ENCODE measurements around the gene MYT1. TPM values are rescaled to one million over a fixed set of nuclear protein-coding genes. Genes with fewer than 3 reads are reported as not detected.

The MYT1 gene
- total and polyA plus RNA-seq, 9 of the 15 experiments (the other 6 are each of a cell fraction or from before 2014, with no cell fraction given) = 0.02 to 0.12 (median 0.06) TPM; not detected in 4

- peaks cover 0 to 16% of the 10 kb centered on the region in 2 experiments; a peak in 2 of 5 replicates for H3K4me1 ChIP-seq (replicated peaks in 1 of 2; ENCODE audit: control insufficient read depth in 2 of 2, insufficient read depth in 2 of 2, low read length in 2 of 2)
- H3K9me1 ChIP-seq (ENCODE audit: control insufficient read depth, insufficient read depth, low read length) = no peaks in the 10 kb centered on the region
- ATAC-seq (no peak; the same call in 2 of the 3 replicates), FAIRE-seq (no peak), DNase-seq (ENCODE audit: extremely low read depth in 1 of 4, low spot score in 3 of 4) (no peak)
- in situ Hi-C loops (cut with MboI) = no loop called here
- no peak overlapping the region for H3K4me3 ChIP-seq
- H2AFZ ChIP-seq (ENCODE audit: low read depth, low read length) = no peak overlapping the region
- H3K36me3 ChIP-seq (ENCODE audit: control insufficient read depth, insufficient read depth, low read length) = no peaks in the 10 kb centered on the region
- intact Hi-C loops (cut with micrococcal nuclease) = no loop called here
- H3K27ac ChIP-seq (ENCODE audit: extremely low read depth, low read depth, low read length) = no peak overlapping the region
- ChIA-PET CTCF (ENCODE audit: low intra/inter-chr PET ratio) (no interaction called here), POLR2A (interaction anchor here (0.6 to 1.1 kb wide), 2 partner anchors 9 to 894 kb away, joined by 3 read pairs; no protein-coding TSS in a partner anchor)
- WGBS (ENCODE audit: insufficient coverage, low coverage, missing lambda C conversion rate) = under 1% methylated on average over 17 of the region's 17 CpGs
- H3K27me3 ChIP-seq (ENCODE audit: control insufficient read depth in 2 of 2, insufficient read depth in 2 of 2, low read length in 2 of 2) = peaks cover 66 to 95% of the 10 kb centered on the region in 2 experiments
- TF ChIP-seq SAFB (IDR thresholded peaks at IDR 0.05; ENCODE audit: borderline replicate concordance, low read depth, low read length) = no peak
- no peak for TF ChIP-seq STAG1 (CRISPR knock-in tag; IDR thresholded peaks at IDR 0.05; ENCODE audit: borderline replicate concordance)
- no peak for TF ChIP-seq NEUROD1 (IDR thresholded peaks at IDR 0.05; ENCODE audit: borderline replicate concordance, low read depth, low read length, partially characterized antibody)
- no peak for TF ChIP-seq E2F3 (CRISPR knock-in tag; IDR thresholded peaks at IDR 0.05)
- peak overlapping the region in 1 of 2 experiments; percentile 61; a peak in 1 of 4 replicates for H3K9ac ChIP-seq (ENCODE audit: insufficient read depth in 1 of 2, low read depth in 2 of 2, low read length in 2 of 2)
- peaks cover 16% of the 10 kb centered on the region for H4K20me1 ChIP-seq (replicated peaks; ENCODE audit: control insufficient read depth, insufficient read depth, low read length)
- H3K4me2 ChIP-seq (ENCODE audit: insufficient read depth, low read length) = no peak overlapping the region
- no peaks in the 10 kb centered on the region for H3K9me3 ChIP-seq (replicated peaks; ENCODE audit: control insufficient read depth, insufficient read depth, low read depth, low read length)
- BruUV-seq (replicated peaks) = no TSS peak
- no peaks in the 10 kb centered on the region for H3K79me2 ChIP-seq (ENCODE audit: control insufficient read depth, insufficient read depth, low read length)
Measured at GRCh38 chr20:64205611-64206026, 41.4 kb downstream of the MYT1 start.

DNA sequence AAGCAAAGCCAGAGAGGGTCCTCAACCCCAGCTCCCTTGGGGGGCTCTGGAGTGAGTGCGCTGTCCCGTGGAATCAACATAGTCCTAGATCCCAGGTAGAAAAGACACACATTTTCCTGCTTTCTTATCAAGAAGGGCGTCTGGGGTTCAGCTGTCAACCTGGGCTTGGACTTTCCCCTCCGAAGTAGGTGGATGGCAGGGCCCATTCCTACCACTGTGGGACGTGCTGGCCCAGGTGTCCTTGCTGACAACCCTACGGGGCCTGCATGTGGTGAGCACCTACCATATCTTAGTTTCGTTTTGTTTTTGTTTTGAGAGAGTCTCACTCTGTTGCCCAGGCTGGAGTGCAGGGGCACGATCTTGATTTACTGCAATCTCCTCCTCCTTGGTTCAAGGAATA is 42.4 kb downstream of the MYT1 start:
- Histone ChIP-seq H3K9me1 (ENCODE audit: control insufficient read depth, insufficient read depth, low read length) (no peaks in the 10 kb centered on the region), H3K36me3 (ENCODE audit: control insufficient read depth, insufficient read depth, low read length) (no peaks in the 10 kb centered on the region), H3K79me2 (ENCODE audit: control insufficient read depth, insufficient read depth, low read length) (no peaks in the 10 kb centered on the region), H3K9ac (ENCODE audit: insufficient read depth in 1 of 2, low read depth in 2 of 2, low read length in 2 of 2) (no peak overlapping the region), H3K4me1 (replicated peaks in 1 of 2; ENCODE audit: control insufficient read depth in 2 of 2, insufficient read depth in 2 of 2, low read length in 2 of 2) (peaks cover 0 to 20% of the 10 kb centered on the region in 2 experiments; a peak in 3 of 5 replicates), H3K9me3 (replicated peaks; ENCODE audit: control insufficient read depth, insufficient read depth, low read depth, low read length) (no peaks in the 10 kb centered on the region), H2AFZ (ENCODE audit: low read depth, low read length) (no peak overlapping the region), H3K4me2 (ENCODE audit: insufficient read depth, low read length) (no peak overlapping the region), H4K20me1 (replicated peaks; ENCODE audit: control insufficient read depth, insufficient read depth, low read length) (peaks cover 19% of the 10 kb centered on the region), H3K4me3 (no peak overlapping the region), H3K27ac (ENCODE audit: extremely low read depth, low read depth, low read length) (no peak overlapping the region), H3K27me3 (ENCODE audit: control insufficient read depth in 2 of 2, insufficient read depth in 2 of 2, low read length in 2 of 2) (peaks cover 59 to 97% of the 10 kb centered on the region in 2 experiments)
- DNase-seq (ENCODE audit: extremely low read depth in 1 of 4, low spot score in 3 of 4) (no peak), FAIRE-seq (no peak), ATAC-seq (no peak)
- ChIA-PET CTCF (ENCODE audit: low intra/inter-chr PET ratio) (no interaction called here), POLR2A (interaction anchor here (1.1 kb wide), 1 partner anchor 10 kb away, joined by 3 read pairs; no protein-coding TSS in a partner anchor)
- 8% methylated on average over 8 of the region's 8 CpGs for WGBS (ENCODE audit: insufficient coverage, low coverage, missing lambda C conversion rate)
- in situ Hi-C loops (cut with MboI) (no loop called here), intact Hi-C loops (cut with micrococcal nuclease) (no loop called here)
- no TSS peak for BruUV-seq (replicated peaks)
- no peak for TF ChIP-seq GTF2B (IDR thresholded peaks at IDR 0.05; ENCODE audit: extremely low read depth, insufficient read length)
- TF ChIP-seq AFF4 (CRISPR knock-in tag; IDR thresholded peaks at IDR 0.05) = no peak
- no peak for TF ChIP-seq KAT2B (IDR thresholded peaks at IDR 0.05; ENCODE audit: low read depth, low read length)
- no peak for TF ChIP-seq NRF1 (conservative IDR thresholded peaks at IDR 0.05 in 1 of 2, IDR thresholded peaks at IDR 0.05 in 1 of 2)
- TF ChIP-seq CAMTA2 (CRISPR knock-in tag; conservative IDR thresholded peaks at IDR 0.05) = no peak
